H9 (cell line): ENCODE measurements around the gene SURF2. TPM values are rescaled to one million over a fixed set of nuclear protein-coding genes. Genes with fewer than 3 reads are reported as not detected.

Experiments used
- DNase-seq: peaks from one replicate; pipeline ENCODE4 v3.0.0-alpha.2; 2017
- H2AFZ ChIP-seq: one replicate; pipeline ENCODE4 v1.6.1; 2013; ENCODE audit warnings: mild to moderate bottlenecking, low read length, control low read depth, moderate library complexity
- H2AK5ac ChIP-seq: 2 replicates; pipeline ENCODE4 v1.6.1; 2013; ENCODE audit warnings: low read length, control low read depth, mixed read lengths; ENCODE audit not compliant: insufficient read length
- H2BK120ac ChIP-seq: one replicate; pipeline ENCODE4 v1.6.1; 2013; ENCODE audit warnings: low read depth, mild to moderate bottlenecking, low read length, control low read depth, inconsistent platforms; ENCODE audit not compliant: poor library complexity, severe bottlenecking
- H2BK12ac ChIP-seq: 2 replicates; pipeline ENCODE4 v1.6.1; 2013; ENCODE audit warnings: low read length, control low read depth, mixed read lengths, low read depth; ENCODE audit not compliant: insufficient read length
- H2BK15ac ChIP-seq: 2 replicates; pipeline ENCODE4 v1.6.1; 2013; ENCODE audit warnings: low read depth, low read length, control low read depth
- H2BK20ac ChIP-seq: one replicate; pipeline ENCODE4 v1.6.1; 2013; ENCODE audit warnings: low read depth, mild to moderate bottlenecking, low read length, control low read depth, inconsistent platforms; ENCODE audit not compliant: poor library complexity, severe bottlenecking
- H2BK5ac ChIP-seq: 2 replicates; pipeline ENCODE4 v1.6.1; 2013; ENCODE audit warnings: low read length, control low read depth, mixed read lengths; ENCODE audit not compliant: insufficient read length
- H3K14ac ChIP-seq: 2 replicates; pipeline ENCODE4 v1.6.1; 2013; ENCODE audit warnings: low read length, control low read depth; ENCODE audit not compliant: insufficient read depth
- H3K18ac ChIP-seq: 2 replicates; pipeline ENCODE4 v1.6.1; 2013; ENCODE audit warnings: low read depth, mild to moderate bottlenecking, mixed read lengths, low read length, control low read depth; ENCODE audit not compliant: insufficient read length
- H3K23ac ChIP-seq: 2 replicates; pipeline ENCODE4 v1.6.1; 2013; ENCODE audit warnings: low read length, control low read depth, mixed read lengths, low read depth; ENCODE audit not compliant: insufficient read length
- H3K23me2 ChIP-seq: 2 replicates; pipeline ENCODE4 v1.6.1; 2013; ENCODE audit warnings: low read depth, mild to moderate bottlenecking, mixed read lengths, low read length, control low read depth; ENCODE audit not compliant: insufficient read length, poor library complexity, severe bottlenecking
- H3K27ac ChIP-seq: 2 replicates; pipeline ENCODE4 v1.5.1; 2013; ENCODE audit warnings: low read length, control low read depth, mixed read lengths, low read depth; ENCODE audit not compliant: insufficient read length
- H3K27me3 ChIP-seq: 2 replicates; pipeline ENCODE4 v1.6.1; 2013; ENCODE audit warnings: low read length, control low read depth, inconsistent platforms; ENCODE audit not compliant: insufficient read depth
- H3K4ac ChIP-seq: 2 replicates; pipeline ENCODE4 v1.6.1; 2013; ENCODE audit warnings: low read depth, mild to moderate bottlenecking, control low read depth, inconsistent platforms, low read length, moderate library complexity
- H3K4me1 ChIP-seq: 2 replicates; pipeline ENCODE4 v1.6.1; 2013; ENCODE audit warnings: low read length, control low read depth, inconsistent platforms; ENCODE audit not compliant: insufficient read depth
- H3K4me2 ChIP-seq: 2 replicates; pipeline ENCODE4 v1.6.1; 2013; ENCODE audit warnings: low read length, control low read depth, mixed read lengths; ENCODE audit not compliant: insufficient read length, insufficient read depth
- H3K56ac ChIP-seq: 2 replicates; pipeline ENCODE4 v1.6.1; 2013; ENCODE audit warnings: low read depth, mild to moderate bottlenecking, mixed read lengths, low read length, control low read depth; ENCODE audit not compliant: insufficient read length
- H3K79me1 ChIP-seq: 2 replicates; pipeline ENCODE4 v1.6.1; 2013; ENCODE audit warnings: low read depth, mild to moderate bottlenecking, moderate library complexity, low read length, control low read depth, inconsistent platforms; ENCODE audit not compliant: insufficient read depth, poor library complexity, severe bottlenecking
- H3K79me2 ChIP-seq: 2 replicates; pipeline ENCODE4 v1.6.1; 2013; ENCODE audit warnings: low read length, control low read depth, inconsistent platforms; ENCODE audit not compliant: insufficient read depth
- H3K9ac ChIP-seq: 2 replicates; pipeline ENCODE4 v1.6.1; 2013; ENCODE audit warnings: low read length, control low read depth, mixed read lengths; ENCODE audit not compliant: insufficient read length; ENCODE audit errors: extremely low read depth
- H3K9me3 ChIP-seq: one replicate; pipeline ENCODE4 v1.6.1; 2013; ENCODE audit warnings: low read depth, low read length, inconsistent platforms; ENCODE audit not compliant: control insufficient read depth
- H3T11ph ChIP-seq: one replicate; pipeline ENCODE4 v1.6.1; 2013; ENCODE audit warnings: mild to moderate bottlenecking, low read length, control low read depth, inconsistent platforms
- H4K20me1 ChIP-seq: one replicate; pipeline ENCODE4 v1.6.1; 2013; ENCODE audit not compliant: control insufficient read depth, insufficient read length, insufficient read depth
- H4K5ac ChIP-seq: 2 replicates; pipeline ENCODE4 v1.6.1; 2013; ENCODE audit warnings: low read depth, mild to moderate bottlenecking, mixed read lengths, low read length, control low read depth; ENCODE audit not compliant: insufficient read length
- H4K8ac ChIP-seq: replicated peaks from 2 replicates; pipeline ENCODE4 v1.6.1; 2013; ENCODE audit warnings: low read length, control low read depth, mixed read lengths, low read depth; ENCODE audit not compliant: insufficient read length
- H4K91ac ChIP-seq: 2 replicates; pipeline ENCODE4 v1.6.1; 2013; ENCODE audit warnings: low read depth, mild to moderate bottlenecking, moderate library complexity, mixed read lengths, low read length, control low read depth; ENCODE audit not compliant: insufficient read length
- H3K27ac Mint-ChIP-seq, 3 experiments: 2 replicates in 2 of 3; 3 replicates in 1 of 3; pipeline ENCODE4 v1.8.0; 2020 to 2021; ENCODE audit warnings: mixed read lengths in 3 of 3, mild to moderate bottlenecking in 1 of 3, moderate library complexity in 1 of 3
- H3K27me3 Mint-ChIP-seq: 2 replicates; pipeline ENCODE4 v1.8.0; 2021; ENCODE audit warnings: low read depth, mild to moderate bottlenecking, moderate library complexity, mixed read lengths
- H3K36me3 Mint-ChIP-seq, 3 experiments: 2 replicates in 2 of 3; 3 replicates in 1 of 3; pipeline ENCODE4 v1.8.0; 2020 to 2021; ENCODE audit warnings: low read depth in 3 of 3, mixed read lengths in 3 of 3; ENCODE audit not compliant: insufficient read depth in 1 of 3
- H3K4me1 Mint-ChIP-seq, 2 experiments: 2 replicates each; pipeline ENCODE4 v1.8.0; 2020; ENCODE audit warnings: mixed read lengths in 2 of 2
- H3K4me3 Mint-ChIP-seq, 2 experiments: 2 replicates in 1 of 2; 3 replicates in 1 of 2; pipeline ENCODE4 v1.8.0; 2020 to 2021; ENCODE audit warnings: mild to moderate bottlenecking in 2 of 2, mixed read lengths in 2 of 2, moderate library complexity in 1 of 2
- H3K9me3 Mint-ChIP-seq, 2 experiments: 2 replicates in 1 of 2; 3 replicates in 1 of 2; pipeline ENCODE4 v1.8.0; 2020; ENCODE audit warnings: mild to moderate bottlenecking in 2 of 2, mixed read lengths in 2 of 2, moderate library complexity in 1 of 2
- WGBS: extraction: QIAGEN DNeasy Blood & Tissue Kit; methylation state at CpG from one replicate; pipeline ENCODE4 v1.1.7; 2013; ENCODE audit warnings: missing lambda C conversion rate, low lambda C conversion rate, mixed read lengths; ENCODE audit not compliant: insufficient read length; ENCODE audit errors: extremely low coverage; 5-methylcytosine and 5-hydroxymethylcytosine counted together
- total RNA-seq: library from RNA; stranded (reverse); gene quantifications from 2 replicates; pipeline ENCODE4 v1.2.1, GENCODE V29; 2021
- TF ChIP-seq, protein P1 (sequence below): fragments of 200-600 bp; sonication (generic); conservative IDR thresholded peaks from 3 replicates; pipeline ENCODE4 v1.8.0; 2021; ENCODE audit warnings: antibody characterized with exemption, mild to moderate bottlenecking

The SURF2 gene
- total RNA-seq, 1 experiment from 2014 or later, result 44.4 TPM

DNA sequence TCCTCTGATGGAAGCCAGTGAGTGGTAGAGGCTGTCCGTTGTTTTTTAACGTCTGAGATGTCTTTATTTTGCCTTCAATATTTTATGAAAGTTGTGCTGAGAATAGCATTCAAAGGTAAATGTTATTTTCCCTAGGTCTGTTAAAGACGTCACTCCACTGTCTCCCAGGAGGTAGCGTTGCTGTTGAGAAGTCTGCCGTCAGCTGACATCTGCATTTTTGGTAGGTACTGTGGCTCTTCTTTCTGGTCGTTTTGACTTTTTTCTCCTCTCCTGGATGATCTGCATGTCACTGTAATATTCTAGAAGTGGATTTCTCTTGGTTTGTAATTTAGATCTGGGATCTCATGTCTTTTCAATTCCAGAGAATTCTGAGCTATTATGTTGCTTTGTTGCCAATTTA lies 46.7 kb upstream of the SURF2 start:
- Mint-ChIP-seq H3K27me3 (peaks cover 38% of the 10 kb centered on the region), H3K27ac (no peak overlapping the region; a peak in 1 of 7 replicates), H3K4me3 (no peak overlapping the region), H3K9me3 (peaks cover 10 to 12% of the 10 kb centered on the region in 2 experiments), H3K36me3 (peaks cover 9 to 10% (median 9%) of the 10 kb centered on the region in 3 experiments; a peak in 6 of 7 replicates), H3K4me1 (no peaks in the 10 kb centered on the region)
- Histone ChIP-seq H2AFZ (no peak overlapping the region), H3K23me2 (no peaks in the 10 kb centered on the region), H3K79me2 (no peaks in the 10 kb centered on the region), H3K23ac (no peak overlapping the region), H4K20me1 (no peaks in the 10 kb centered on the region), H3K27ac (no peak overlapping the region), H3K27me3 (no peaks in the 10 kb centered on the region), H3K4me1 (no peaks in the 10 kb centered on the region), H3K18ac (no peak overlapping the region), H2BK15ac (no peak overlapping the region), H3K9ac (no peak overlapping the region), H2AK5ac (no peak overlapping the region), H2BK12ac (no peak overlapping the region), H3K79me1 (no peaks in the 10 kb centered on the region), H2BK5ac (no peak overlapping the region), H4K91ac (no peak overlapping the region), H3T11ph (no peak overlapping the region), H3K4me2 (no peak overlapping the region), H4K5ac (no peak overlapping the region), H2BK120ac (no peak overlapping the region), H3K56ac (no peak overlapping the region), H4K8ac (no peak overlapping the region), H2BK20ac (no peak overlapping the region), H3K9me3 (no peaks in the 10 kb centered on the region), H3K4ac (no peak overlapping the region), H3K14ac (no peak overlapping the region)
- no peak for DNase-seq
- no CpG with 5 or more reads among the region's 6 CpGs for WGBS
- TF ChIP-seq, protein P1, sequence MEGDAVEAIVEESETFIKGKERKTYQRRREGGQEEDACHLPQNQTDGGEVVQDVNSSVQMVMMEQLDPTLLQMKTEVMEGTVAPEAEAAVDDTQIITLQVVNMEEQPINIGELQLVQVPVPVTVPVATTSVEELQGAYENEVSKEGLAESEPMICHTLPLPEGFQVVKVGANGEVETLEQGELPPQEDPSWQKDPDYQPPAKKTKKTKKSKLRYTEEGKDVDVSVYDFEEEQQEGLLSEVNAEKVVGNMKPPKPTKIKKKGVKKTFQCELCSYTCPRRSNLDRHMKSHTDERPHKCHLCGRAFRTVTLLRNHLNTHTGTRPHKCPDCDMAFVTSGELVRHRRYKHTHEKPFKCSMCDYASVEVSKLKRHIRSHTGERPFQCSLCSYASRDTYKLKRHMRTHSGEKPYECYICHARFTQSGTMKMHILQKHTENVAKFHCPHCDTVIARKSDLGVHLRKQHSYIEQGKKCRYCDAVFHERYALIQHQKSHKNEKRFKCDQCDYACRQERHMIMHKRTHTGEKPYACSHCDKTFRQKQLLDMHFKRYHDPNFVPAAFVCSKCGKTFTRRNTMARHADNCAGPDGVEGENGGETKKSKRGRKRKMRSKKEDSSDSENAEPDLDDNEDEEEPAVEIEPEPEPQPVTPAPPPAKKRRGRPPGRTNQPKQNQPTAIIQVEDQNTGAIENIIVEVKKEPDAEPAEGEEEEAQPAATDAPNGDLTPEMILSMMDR, result no peak
